Panc1 (cell line): ENCODE data around the gene SEMA3D. TPM values are rescaled to one million over a fixed set of nuclear protein-coding genes. Genes with fewer than 3 reads are reported as not detected.

ENCODE experiments used
- ATAC-seq: fragments of 200-7000 bp; cut with Tn5 transposase; 2 replicates; pipeline ENCODE4 v1.9.1; 2020; ENCODE audit warnings: mild to moderate bottlenecking, moderate library complexity
- BruUV-seq: library from RNA; stranded (reverse); fragments of 400-500 nt; replicated peaks from 2 replicates; lab custom pipeline; 2021; lab: Mats Ljungman, UMichigan
- CTCF ChIA-PET: fragments of 300-600 bp; sonication (Branson Sonifier 250); formaldehyde crosslinking; loops from one replicate; lab custom pipeline; 2022; ENCODE audit warnings: antibody characterized with exemption; lab: Charles Lee
- POLR2A ChIA-PET: fragments of 300-600 bp; sonication (Branson Sonifier 250); formaldehyde crosslinking; loops from one replicate; lab custom pipeline; 2022; ENCODE audit warnings: antibody characterized with exemption; lab: Charles Lee
- DNase-seq: peaks from one replicate; pipeline ENCODE4 v3.0.0-alpha.2; 2010; ENCODE audit warnings: low read depth, low spot score
- H3K27ac ChIP-seq: 2 replicates; pipeline ENCODE4 v1.5.1; 2011; ENCODE audit warnings: mild to moderate bottlenecking, low read length, inconsistent platforms
- H3K27me3 ChIP-seq: fragments of 200-500 bp; sonication (Bioruptor generic); 2 replicates; pipeline ENCODE4 v1.6.0; 2014; ENCODE audit warnings: low read length, inconsistent platforms; ENCODE audit not compliant: control insufficient read depth, insufficient read depth
- H3K36me3 ChIP-seq: fragments of 200-500 bp; sonication (Bioruptor generic); 2 replicates; pipeline ENCODE4 v1.5.1; 2014; ENCODE audit warnings: inconsistent platforms, mild to moderate bottlenecking, low read length, moderate library complexity; ENCODE audit not compliant: control insufficient read depth, insufficient read depth
- H3K4me1 ChIP-seq: 2 replicates; pipeline ENCODE4 v1.5.1; 2011; ENCODE audit warnings: inconsistent platforms, mild to moderate bottlenecking, low read length, moderate library complexity; ENCODE audit not compliant: control insufficient read depth, insufficient read depth
- H3K4me3 ChIP-seq, 2 experiments: 2 replicates each; pipeline ENCODE4 v1.5.1; 2011 to 2012; ENCODE audit warnings: low read depth in 2 of 2, low read length in 2 of 2, mild to moderate bottlenecking in 2 of 2, inconsistent platforms in 1 of 2, moderate library complexity in 1 of 2
- H3K9me3 ChIP-seq: fragments of 200-500 bp; sonication (Bioruptor generic); 2 replicates; pipeline ENCODE4 v1.5.1; 2014; ENCODE audit warnings: low read depth, mild to moderate bottlenecking, inconsistent platforms, low read length, moderate library complexity; ENCODE audit not compliant: control insufficient read depth, insufficient read depth
- POLR2AphosphoS5 ChIP-seq: IDR thresholded peaks from 2 replicates; pipeline ENCODE4 v1.6.1; 2012; ENCODE audit warnings: mild to moderate bottlenecking, low read depth, low read length, moderate library complexity
- SIN3A ChIP-seq: IDR thresholded peaks from 2 replicates; pipeline ENCODE4 v1.6.1; 2012; ENCODE audit warnings: low read depth, mild to moderate bottlenecking, low read length, moderate library complexity, borderline replicate concordance; ENCODE audit not compliant: insufficient read depth
- TCF7L2 ChIP-seq: IDR thresholded peaks from 2 replicates; pipeline ENCODE4 v1.6.1; 2011; ENCODE audit warnings: mild to moderate bottlenecking, low read depth, low read length, inconsistent platforms
- in situ Hi-C: cut with HindIII; loops from 2 replicates; pipeline ENCODE4 v1.10.0; 2016; ENCODE audit warnings: low sequenced_read_pairs, low pct_unique_long_range_greater_than_20kb
- intact Hi-C: fragments of 100-400 bp; cut with micrococcal nuclease; formaldehyde crosslinking; loops from one replicate; pipeline ENCODE4 v1.10.0; 2022; ENCODE audit not compliant: unreplicated experiment
- total RNA-seq: library from RNA; stranded (reverse); gene quantifications from one replicate; pipeline ENCODE4 v1.2.1, GENCODE V29; 2021; ENCODE audit not compliant: unreplicated experiment
- TF ChIP-seq, protein P1 (sequence below): fragments of 450-650 bp; IDR thresholded peaks from 2 replicates; pipeline ENCODE4 v1.5.1; 2017; ENCODE audit warnings: mild to moderate bottlenecking
- TF ChIP-seq, protein P2 (sequence below), 2 experiments: IDR thresholded peaks; 2 replicates each; pipeline ENCODE4 v1.6.1; 2011 to 2012; ENCODE audit warnings: low read depth in 2 of 2, control low read depth in 1 of 2, low read length in 1 of 2, mild to moderate bottlenecking in 1 of 2, moderate library complexity in 1 of 2; ENCODE audit not compliant: insufficient read depth in 1 of 2

The SEMA3D gene
- total RNA-seq, 1 experiment from 2014 or later = 11.5 TPM

DNA sequence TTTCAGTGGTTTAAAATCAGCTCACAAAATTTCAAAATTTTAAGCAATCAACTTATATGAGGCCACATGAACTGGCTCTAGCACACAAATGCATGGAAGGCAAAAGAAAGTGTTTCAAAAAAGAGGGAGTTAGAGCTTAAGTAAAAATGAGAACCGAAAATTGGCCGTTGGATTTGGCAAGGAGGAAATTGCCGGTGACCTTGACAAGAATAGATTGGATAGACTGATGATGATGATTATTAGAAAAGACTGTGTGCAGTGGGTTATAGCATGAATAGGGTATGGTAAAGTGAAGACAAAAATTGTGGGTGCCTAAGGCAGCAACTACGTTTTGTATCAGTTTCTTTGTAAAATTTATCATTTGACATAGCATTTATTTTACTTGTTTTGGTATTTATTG is 175.7 kb downstream of the SEMA3D start:
- in situ Hi-C loops = no loop called here
- CTCF ChIA-PET = no interaction called here
- no peaks in the 10 kb centered on the region for H3K27me3 ChIP-seq
- intact Hi-C loops = no loop called here
- TF ChIP-seq, protein P1, sequence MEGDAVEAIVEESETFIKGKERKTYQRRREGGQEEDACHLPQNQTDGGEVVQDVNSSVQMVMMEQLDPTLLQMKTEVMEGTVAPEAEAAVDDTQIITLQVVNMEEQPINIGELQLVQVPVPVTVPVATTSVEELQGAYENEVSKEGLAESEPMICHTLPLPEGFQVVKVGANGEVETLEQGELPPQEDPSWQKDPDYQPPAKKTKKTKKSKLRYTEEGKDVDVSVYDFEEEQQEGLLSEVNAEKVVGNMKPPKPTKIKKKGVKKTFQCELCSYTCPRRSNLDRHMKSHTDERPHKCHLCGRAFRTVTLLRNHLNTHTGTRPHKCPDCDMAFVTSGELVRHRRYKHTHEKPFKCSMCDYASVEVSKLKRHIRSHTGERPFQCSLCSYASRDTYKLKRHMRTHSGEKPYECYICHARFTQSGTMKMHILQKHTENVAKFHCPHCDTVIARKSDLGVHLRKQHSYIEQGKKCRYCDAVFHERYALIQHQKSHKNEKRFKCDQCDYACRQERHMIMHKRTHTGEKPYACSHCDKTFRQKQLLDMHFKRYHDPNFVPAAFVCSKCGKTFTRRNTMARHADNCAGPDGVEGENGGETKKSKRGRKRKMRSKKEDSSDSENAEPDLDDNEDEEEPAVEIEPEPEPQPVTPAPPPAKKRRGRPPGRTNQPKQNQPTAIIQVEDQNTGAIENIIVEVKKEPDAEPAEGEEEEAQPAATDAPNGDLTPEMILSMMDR = no peak
- POLR2A ChIA-PET = no interaction called here
- H3K36me3 ChIP-seq = no peaks in the 10 kb centered on the region
- ATAC-seq (no peak), DNase-seq (no peak)
- H3K9me3 ChIP-seq = no peaks in the 10 kb centered on the region
- H3K4me3 ChIP-seq = no peak overlapping the region
- no peaks in the 10 kb centered on the region; the same call in 1 of the 2 replicates for H3K4me1 ChIP-seq
- H3K27ac ChIP-seq = 0 out of 2 replicates have a peak overlapping the region, but pooled peaks have one; percentile 66
- no TSS peak for BruUV-seq

DNA sequence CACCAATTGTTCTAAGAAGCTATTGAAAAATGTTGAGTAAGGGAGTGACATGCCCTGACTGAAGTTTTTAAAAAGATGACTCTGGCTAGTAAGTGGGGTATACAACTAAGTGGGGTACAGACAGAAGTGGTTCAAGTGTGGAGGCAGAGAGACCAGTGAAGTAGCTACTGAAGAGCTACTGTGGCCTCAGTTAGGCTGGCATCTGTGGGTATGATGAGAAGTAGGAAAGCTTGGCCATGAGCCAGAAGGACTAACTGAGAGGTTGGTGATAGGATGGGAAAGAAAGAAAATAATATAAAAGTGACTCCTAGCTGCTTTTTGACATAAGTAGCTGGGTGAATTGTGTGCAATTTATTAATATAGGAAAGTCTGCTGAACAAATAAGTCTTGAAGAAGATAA is 176.6 kb downstream of the SEMA3D start:
- intact Hi-C loops = no loop called here
- ChIA-PET CTCF (no interaction called here), POLR2A (no interaction called here)
- no peak for DNase-seq
- Histone ChIP-seq H3K36me3 (no peaks in the 10 kb centered on the region), H3K4me1 (no peaks in the 10 kb centered on the region; the same call in 1 of the 2 replicates), H3K9me3 (no peaks in the 10 kb centered on the region), H3K27ac (peak overlapping the region; percentile 66), H3K27me3 (no peaks in the 10 kb centered on the region), H3K4me3 (no peak overlapping the region)
- no TSS peak for BruUV-seq
- TF ChIP-seq, protein P1 = no peak
- TF ChIP-seq SIN3A = no peak
- TF ChIP-seq POLR2AphosphoS5 = no peak
- TF ChIP-seq TCF7L2 = no peak
- TF ChIP-seq, protein P2, sequence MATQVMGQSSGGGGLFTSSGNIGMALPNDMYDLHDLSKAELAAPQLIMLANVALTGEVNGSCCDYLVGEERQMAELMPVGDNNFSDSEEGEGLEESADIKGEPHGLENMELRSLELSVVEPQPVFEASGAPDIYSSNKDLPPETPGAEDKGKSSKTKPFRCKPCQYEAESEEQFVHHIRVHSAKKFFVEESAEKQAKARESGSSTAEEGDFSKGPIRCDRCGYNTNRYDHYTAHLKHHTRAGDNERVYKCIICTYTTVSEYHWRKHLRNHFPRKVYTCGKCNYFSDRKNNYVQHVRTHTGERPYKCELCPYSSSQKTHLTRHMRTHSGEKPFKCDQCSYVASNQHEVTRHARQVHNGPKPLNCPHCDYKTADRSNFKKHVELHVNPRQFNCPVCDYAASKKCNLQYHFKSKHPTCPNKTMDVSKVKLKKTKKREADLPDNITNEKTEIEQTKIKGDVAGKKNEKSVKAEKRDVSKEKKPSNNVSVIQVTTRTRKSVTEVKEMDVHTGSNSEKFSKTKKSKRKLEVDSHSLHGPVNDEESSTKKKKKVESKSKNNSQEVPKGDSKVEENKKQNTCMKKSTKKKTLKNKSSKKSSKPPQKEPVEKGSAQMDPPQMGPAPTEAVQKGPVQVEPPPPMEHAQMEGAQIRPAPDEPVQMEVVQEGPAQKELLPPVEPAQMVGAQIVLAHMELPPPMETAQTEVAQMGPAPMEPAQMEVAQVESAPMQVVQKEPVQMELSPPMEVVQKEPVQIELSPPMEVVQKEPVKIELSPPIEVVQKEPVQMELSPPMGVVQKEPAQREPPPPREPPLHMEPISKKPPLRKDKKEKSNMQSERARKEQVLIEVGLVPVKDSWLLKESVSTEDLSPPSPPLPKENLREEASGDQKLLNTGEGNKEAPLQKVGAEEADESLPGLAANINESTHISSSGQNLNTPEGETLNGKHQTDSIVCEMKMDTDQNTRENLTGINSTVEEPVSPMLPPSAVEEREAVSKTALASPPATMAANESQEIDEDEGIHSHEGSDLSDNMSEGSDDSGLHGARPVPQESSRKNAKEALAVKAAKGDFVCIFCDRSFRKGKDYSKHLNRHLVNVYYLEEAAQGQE (IDR thresholded peaks at IDR 0.05; ENCODE audit: insufficient read depth in 1 of 2, low read depth in 2 of 2, low read length in 1 of 2) = no peak
- no peak for ATAC-seq
- in situ Hi-C loops = no loop called here
